Nephron progenitor cell (in vitro differentiated cells): ENCODE results near the gene TBXAS1.

Experiments
- DNase-seq: peaks from one replicate; pipeline ENCODE4 v3.0.0; 2021
- H3K27ac Mint-ChIP-seq: 2 replicates; pipeline ENCODE4 v1.8.0; 2021; ENCODE audit warnings: mild to moderate bottlenecking, moderate library complexity, mixed read lengths
- H3K27me3 Mint-ChIP-seq: 2 replicates; pipeline ENCODE4 v1.8.0; 2021; ENCODE audit warnings: mild to moderate bottlenecking, low read depth, mixed read lengths; ENCODE audit not compliant: poor library complexity
- H3K36me3 Mint-ChIP-seq: 2 replicates; pipeline ENCODE4 v1.8.0; 2021; ENCODE audit warnings: low read depth, mixed read lengths
- H3K4me1 Mint-ChIP-seq: 2 replicates; pipeline ENCODE4 v1.8.0; 2021; ENCODE audit warnings: mixed read lengths
- H3K4me3 Mint-ChIP-seq: 2 replicates; pipeline ENCODE4 v1.8.0; 2021; ENCODE audit warnings: mild to moderate bottlenecking, moderate library complexity, mixed read lengths
- H3K9me3 Mint-ChIP-seq: 2 replicates; pipeline ENCODE4 v1.8.0; 2021; ENCODE audit warnings: mild to moderate bottlenecking, moderate library complexity, mixed read lengths
- TF ChIP-seq, protein P1 (sequence below): fragments of 200-600 bp; sonication (generic); IDR thresholded peaks from 2 replicates; pipeline ENCODE4 v1.5.0; 2021; ENCODE audit warnings: antibody characterized with exemption

The TBXAS1 gene

GRCh38 chr7:140005754-140006503 lies 176.9 kb downstream of the TBXAS1 start:
- DNase-seq, result peak; percentile 39
- peaks cover 5% of the 10 kb centered on the region for H3K27me3 Mint-ChIP-seq
- H3K4me3 Mint-ChIP-seq, result no peak overlapping the region
- H3K9me3 Mint-ChIP-seq, result no peaks in the 10 kb centered on the region
- peaks cover 18% of the 10 kb centered on the region for H3K4me1 Mint-ChIP-seq
- TF ChIP-seq, protein P1, sequence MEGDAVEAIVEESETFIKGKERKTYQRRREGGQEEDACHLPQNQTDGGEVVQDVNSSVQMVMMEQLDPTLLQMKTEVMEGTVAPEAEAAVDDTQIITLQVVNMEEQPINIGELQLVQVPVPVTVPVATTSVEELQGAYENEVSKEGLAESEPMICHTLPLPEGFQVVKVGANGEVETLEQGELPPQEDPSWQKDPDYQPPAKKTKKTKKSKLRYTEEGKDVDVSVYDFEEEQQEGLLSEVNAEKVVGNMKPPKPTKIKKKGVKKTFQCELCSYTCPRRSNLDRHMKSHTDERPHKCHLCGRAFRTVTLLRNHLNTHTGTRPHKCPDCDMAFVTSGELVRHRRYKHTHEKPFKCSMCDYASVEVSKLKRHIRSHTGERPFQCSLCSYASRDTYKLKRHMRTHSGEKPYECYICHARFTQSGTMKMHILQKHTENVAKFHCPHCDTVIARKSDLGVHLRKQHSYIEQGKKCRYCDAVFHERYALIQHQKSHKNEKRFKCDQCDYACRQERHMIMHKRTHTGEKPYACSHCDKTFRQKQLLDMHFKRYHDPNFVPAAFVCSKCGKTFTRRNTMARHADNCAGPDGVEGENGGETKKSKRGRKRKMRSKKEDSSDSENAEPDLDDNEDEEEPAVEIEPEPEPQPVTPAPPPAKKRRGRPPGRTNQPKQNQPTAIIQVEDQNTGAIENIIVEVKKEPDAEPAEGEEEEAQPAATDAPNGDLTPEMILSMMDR, result no peak
- H3K36me3 Mint-ChIP-seq, result no peaks in the 10 kb centered on the region
- no peak overlapping the region for H3K27ac Mint-ChIP-seq

DNA sequence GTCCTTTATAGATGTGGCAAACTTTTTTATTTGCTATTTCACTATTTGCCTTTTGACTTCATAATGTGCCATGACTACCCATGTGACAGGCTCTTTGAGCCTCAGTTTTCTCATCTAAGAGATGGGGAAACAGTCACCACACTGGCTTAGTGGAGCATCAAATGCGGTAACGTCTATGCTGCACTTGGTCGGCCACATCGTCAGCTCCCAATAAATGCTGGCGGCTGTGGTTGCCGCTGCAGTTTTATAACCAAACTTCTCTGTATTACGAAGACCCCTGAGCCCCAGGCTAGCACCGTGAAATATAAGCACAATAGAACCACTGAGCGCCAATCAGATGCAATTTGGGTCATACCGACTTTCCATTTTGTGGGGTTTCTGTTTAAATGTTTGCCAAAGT lies 177.5 kb downstream of the TBXAS1 start:
- Mint-ChIP-seq H3K27me3 (peaks cover 9% of the 10 kb centered on the region), H3K4me1 (peaks cover 23% of the 10 kb centered on the region), H3K4me3 (no peak overlapping the region), H3K9me3 (no peaks in the 10 kb centered on the region), H3K27ac (no peak overlapping the region), H3K36me3 (no peaks in the 10 kb centered on the region)
- no peak for DNase-seq
- TF ChIP-seq, protein P1, result no peak

DNA sequence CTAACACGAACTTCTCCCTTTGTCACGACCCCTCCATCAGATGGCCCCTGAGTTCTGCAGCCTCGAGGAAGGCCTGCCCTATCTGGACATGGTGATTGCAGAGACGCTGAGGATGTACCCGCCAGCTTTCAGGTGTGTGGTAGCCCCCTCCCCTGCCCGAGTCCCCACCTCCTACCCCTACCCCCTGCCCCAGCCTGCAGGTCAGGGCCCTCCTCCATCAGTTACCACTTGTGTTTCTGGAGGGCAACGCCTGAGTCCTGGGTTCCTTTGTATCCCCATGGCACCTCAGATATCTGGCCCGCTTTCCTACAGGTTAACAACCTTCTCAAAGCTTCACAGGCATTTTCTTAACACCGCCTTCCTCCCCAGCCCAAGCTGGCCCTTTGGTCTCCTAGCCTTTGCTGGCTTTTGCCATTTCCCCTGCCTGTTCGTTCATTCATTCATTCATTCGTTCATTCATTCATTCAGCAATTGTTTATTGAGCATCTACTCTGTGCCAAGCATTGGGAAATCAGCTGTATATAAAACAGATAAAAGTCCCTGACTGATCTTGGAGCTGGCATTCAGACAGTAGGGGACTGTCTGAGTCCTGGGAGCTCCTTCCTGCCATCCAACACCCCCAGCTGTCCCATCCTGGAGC lies 178.1 kb downstream of the TBXAS1 start:
- H3K4me3 Mint-ChIP-seq, result no peak overlapping the region
- H3K36me3 Mint-ChIP-seq, result no peaks in the 10 kb centered on the region
- H3K4me1 Mint-ChIP-seq, result peaks cover 24% of the 10 kb centered on the region
- H3K27ac Mint-ChIP-seq, result no peak overlapping the region
- no peaks in the 10 kb centered on the region for H3K9me3 Mint-ChIP-seq
- DNase-seq, result no peak
- TF ChIP-seq, protein P1, result no peak
- peaks cover 15% of the 10 kb centered on the region for H3K27me3 Mint-ChIP-seq

DNA sequence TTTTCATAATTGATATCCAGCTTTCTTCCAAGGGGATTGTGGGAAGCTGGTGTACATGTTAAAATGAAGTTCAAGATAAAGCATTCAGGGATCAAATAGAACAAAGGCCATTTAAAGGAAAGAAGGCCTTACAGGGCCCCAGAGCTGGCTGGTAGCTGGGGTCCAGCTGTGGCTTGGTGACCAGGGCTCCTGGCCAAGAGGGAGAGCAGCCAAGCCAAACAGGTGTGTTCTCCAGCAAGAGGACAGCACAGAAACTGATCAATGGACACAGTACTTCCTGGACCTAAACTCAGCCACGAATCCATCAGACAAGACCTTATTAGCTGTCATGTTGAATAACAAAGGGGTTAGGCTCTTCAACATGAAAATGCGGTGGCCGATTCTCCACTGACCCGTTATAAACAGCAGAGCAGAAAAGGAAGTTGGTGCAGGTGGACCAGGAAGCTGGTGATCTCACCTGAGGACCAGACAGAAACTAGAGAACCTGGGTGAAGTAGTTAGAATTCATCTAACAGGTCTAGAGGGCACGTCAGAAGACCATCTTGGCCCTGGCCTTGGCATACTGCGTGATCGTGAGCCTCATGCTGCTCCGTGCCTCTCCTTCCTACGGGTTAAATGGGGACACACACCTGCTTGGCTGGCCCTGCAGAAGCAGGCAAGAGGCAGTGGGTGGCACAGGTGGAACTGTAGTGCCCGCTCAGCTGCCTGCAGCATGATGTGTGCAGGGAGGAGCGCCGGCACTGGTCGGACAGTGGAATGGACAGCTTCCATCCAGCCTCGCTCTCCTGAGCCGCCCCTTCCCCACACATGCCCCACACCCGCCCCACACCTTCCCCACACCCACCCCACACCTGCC lies 179.9 kb downstream of the TBXAS1 start:
- no peak for DNase-seq
- Mint-ChIP-seq H3K27ac (no peak overlapping the region), H3K9me3 (no peaks in the 10 kb centered on the region), H3K4me3 (no peak overlapping the region), H3K27me3 (peaks cover 17% of the 10 kb centered on the region), H3K4me1 (peaks cover 15% of the 10 kb centered on the region), H3K36me3 (no peaks in the 10 kb centered on the region)
- TF ChIP-seq, protein P1, result no peak

- Mint-ChIP-seq H3K27me3 (peaks cover 23% of the 10 kb centered on the region), H3K4me1 (peaks cover 10% of the 10 kb centered on the region), H3K4me3 (no peak overlapping the region), H3K9me3 (no peaks in the 10 kb centered on the region), H3K27ac (no peak overlapping the region), H3K36me3 (no peaks in the 10 kb centered on the region)
- TF ChIP-seq, protein P1, result no peak
- no peak for DNase-seq
Observed at GRCh38 chr7:140009735-140010134, 180.7 kb downstream of the TBXAS1 start.
